Measurements from ENCODE around the gene AMH. TPM values are rescaled to one million over a fixed set of nuclear protein-coding genes. Genes with fewer than 3 reads are reported as not detected.

AMH gene
- total RNA-seq, 3 donors from 2014 or later (not counting 1 experiment from before 2014, with no cell fraction given), result 0.55 to 2.1 (median 0.88) TPM

DNA sequence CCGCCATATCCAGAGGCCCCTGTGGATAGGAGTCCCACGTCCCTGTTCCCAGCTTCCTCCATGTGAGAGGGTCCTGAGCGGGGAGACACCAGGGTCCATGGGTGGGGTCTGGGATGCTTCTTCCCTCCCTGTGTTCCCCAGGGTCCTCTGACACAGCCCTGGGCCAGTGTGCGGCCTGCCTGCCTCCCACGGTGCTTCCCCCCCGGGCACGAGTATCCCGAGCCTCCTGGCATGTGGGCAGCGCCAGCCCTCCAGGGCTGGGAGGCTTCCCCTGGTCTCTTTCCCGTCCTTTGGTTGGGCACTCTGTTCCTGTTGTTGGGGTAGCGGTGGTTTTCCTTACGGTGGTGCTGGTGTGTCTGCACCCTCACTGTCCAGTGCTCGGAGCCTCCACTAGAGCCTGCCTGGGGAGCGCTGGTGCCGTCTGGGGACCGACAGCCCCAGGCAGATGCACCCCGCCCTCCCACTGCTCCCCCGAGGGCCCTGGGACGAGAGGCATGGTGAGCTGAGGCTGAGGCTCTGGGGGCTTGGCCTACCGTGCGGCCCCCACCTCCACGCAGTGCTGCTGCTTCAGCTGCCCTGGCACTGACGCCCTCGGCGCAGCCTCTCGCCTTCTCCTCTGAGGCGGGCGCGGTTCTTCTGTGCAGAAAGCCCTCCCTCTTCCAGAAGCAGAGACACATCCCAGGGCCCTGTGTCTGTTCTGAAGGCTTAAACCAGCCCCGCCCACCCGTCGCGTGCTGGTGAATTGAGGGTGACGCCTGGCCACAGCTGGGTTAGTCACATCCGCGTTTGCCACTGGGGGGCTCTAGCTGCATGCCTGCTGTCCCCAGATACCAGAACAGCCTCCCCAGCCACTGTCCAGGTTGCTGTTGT lies 40.9 kb upstream of the AMH start:
- Mint-ChIP-seq H3K4me3 (no peak overlapping the region), H3K27me3 (ENCODE audit: low read depth in 2 of 2) (no peaks in the 10 kb centered on the region), H3K4me1 (peaks cover 0 to 12% of the 10 kb centered on the region in 2 donors), H3K9me3 (no peaks in the 10 kb centered on the region), H3K27ac (no peak overlapping the region), H3K36me3 (no peaks in the 10 kb centered on the region)
- DNase-seq, result peak in 1 of 2 donors; percentile 48
- ATAC-seq, result peak in 2 of 3 donors; percentile 61 to 77
- peaks cover 3% of the 10 kb centered on the region for H3K4me1 ChIP-seq (ENCODE audit: control insufficient read depth, insufficient read depth, low read length)
- 82% methylated on average over 36 of the region's 36 CpGs for WGBS (ENCODE audit: insufficient coverage)
- TF ChIP-seq, protein P1, sequence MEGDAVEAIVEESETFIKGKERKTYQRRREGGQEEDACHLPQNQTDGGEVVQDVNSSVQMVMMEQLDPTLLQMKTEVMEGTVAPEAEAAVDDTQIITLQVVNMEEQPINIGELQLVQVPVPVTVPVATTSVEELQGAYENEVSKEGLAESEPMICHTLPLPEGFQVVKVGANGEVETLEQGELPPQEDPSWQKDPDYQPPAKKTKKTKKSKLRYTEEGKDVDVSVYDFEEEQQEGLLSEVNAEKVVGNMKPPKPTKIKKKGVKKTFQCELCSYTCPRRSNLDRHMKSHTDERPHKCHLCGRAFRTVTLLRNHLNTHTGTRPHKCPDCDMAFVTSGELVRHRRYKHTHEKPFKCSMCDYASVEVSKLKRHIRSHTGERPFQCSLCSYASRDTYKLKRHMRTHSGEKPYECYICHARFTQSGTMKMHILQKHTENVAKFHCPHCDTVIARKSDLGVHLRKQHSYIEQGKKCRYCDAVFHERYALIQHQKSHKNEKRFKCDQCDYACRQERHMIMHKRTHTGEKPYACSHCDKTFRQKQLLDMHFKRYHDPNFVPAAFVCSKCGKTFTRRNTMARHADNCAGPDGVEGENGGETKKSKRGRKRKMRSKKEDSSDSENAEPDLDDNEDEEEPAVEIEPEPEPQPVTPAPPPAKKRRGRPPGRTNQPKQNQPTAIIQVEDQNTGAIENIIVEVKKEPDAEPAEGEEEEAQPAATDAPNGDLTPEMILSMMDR (IDR thresholded peaks at IDR 0.05), result no peak
- H3K27ac ChIP-seq (ENCODE audit: low read length), result no peak overlapping the region
- H3K4me3 ChIP-seq (ENCODE audit: low read length), result no peak overlapping the region
- no peaks in the 10 kb centered on the region for H3K27me3 ChIP-seq (ENCODE audit: control insufficient read depth, insufficient read depth, low read length)
- peaks cover 46% of the 10 kb centered on the region for H3K36me3 ChIP-seq (ENCODE audit: control insufficient read depth, insufficient read depth, low read length)
- no peaks in the 10 kb centered on the region for H3K9me3 ChIP-seq (ENCODE audit: control insufficient read depth, insufficient read depth, low read length)
- intact Hi-C loops (cut with micrococcal nuclease), result no loop called here

DNA sequence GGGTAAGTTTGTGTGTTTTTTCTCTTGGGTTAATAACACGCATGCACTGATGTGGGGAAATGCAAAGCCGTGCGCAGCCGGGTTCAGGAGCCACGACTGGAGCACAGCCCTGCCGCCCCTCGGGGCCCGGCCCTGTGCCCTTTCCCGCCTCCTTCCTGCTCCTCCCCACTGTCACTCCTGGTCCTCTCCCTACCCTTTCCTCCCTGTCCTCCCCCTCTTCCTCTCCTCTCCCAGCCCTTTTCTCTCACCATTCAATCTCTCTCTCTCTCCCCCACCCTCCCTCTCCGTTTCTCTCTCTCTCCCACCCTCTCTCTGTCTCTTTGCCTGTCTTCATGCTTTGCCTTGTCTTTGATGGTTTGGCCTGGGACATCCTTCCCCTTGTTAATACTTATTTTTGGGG lies 40.1 kb upstream of the AMH start:
- 95% methylated on average over 10 of the region's 10 CpGs for WGBS (ENCODE audit: insufficient coverage)
- Mint-ChIP-seq H3K36me3 (no peaks in the 10 kb centered on the region), H3K27ac (no peak overlapping the region), H3K4me1 (peaks cover 0 to 10% of the 10 kb centered on the region in 2 donors), H3K9me3 (no peaks in the 10 kb centered on the region), H3K4me3 (no peak overlapping the region), H3K27me3 (ENCODE audit: low read depth in 2 of 2) (no peaks in the 10 kb centered on the region)
- intact Hi-C loops (cut with micrococcal nuclease), result no loop called here
- ATAC-seq (no peak), DNase-seq (no peak)
- Histone ChIP-seq H3K4me1 (ENCODE audit: control insufficient read depth, insufficient read depth, low read length) (peaks cover 3% of the 10 kb centered on the region), H3K36me3 (ENCODE audit: control insufficient read depth, insufficient read depth, low read length) (peaks cover 50% of the 10 kb centered on the region), H3K9me3 (ENCODE audit: control insufficient read depth, insufficient read depth, low read length) (no peaks in the 10 kb centered on the region), H3K27me3 (ENCODE audit: control insufficient read depth, insufficient read depth, low read length) (no peaks in the 10 kb centered on the region), H3K4me3 (ENCODE audit: low read length) (no peak overlapping the region), H3K27ac (ENCODE audit: low read length) (no peak overlapping the region)
- TF ChIP-seq, protein P1 (IDR thresholded peaks at IDR 0.05), result no peak

DNA sequence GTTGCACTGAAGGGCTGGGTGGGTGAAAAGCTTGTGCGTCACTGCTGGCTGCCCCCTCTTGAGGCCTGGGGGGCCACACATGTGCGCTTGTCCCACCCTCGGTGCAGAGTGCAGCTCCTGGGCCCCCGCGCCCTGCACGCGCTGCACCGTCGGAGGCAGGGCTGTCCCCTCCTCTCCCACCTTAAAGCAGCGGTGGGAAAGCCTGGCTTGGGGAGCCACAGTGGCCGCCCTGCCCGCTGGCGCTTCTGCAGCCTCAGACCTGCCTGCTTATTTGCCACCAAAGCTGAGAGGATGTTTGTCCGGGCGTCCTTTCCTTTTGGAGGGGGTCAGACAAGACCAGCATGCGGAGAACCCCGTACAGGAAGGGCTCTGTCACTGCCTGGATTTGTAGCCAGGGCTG lies 39.7 kb upstream of the AMH start:
- no peak overlapping the region for H3K4me3 ChIP-seq (ENCODE audit: low read length)
- WGBS (ENCODE audit: insufficient coverage), result 97% methylated on average over 17 of the region's 17 CpGs
- H3K36me3 Mint-ChIP-seq, result no peaks in the 10 kb centered on the region
- no peak overlapping the region for H3K27ac ChIP-seq (ENCODE audit: low read length)
- no peak for DNase-seq
- H3K27me3 ChIP-seq (ENCODE audit: control insufficient read depth, insufficient read depth, low read length), result no peaks in the 10 kb centered on the region
- no peak for ATAC-seq
- intact Hi-C loops (cut with micrococcal nuclease), result no loop called here
- no peaks in the 10 kb centered on the region for H3K27me3 Mint-ChIP-seq (ENCODE audit: low read depth in 2 of 2)
- TF ChIP-seq, protein P1 (IDR thresholded peaks at IDR 0.05), result no peak
- H3K9me3 Mint-ChIP-seq, result no peaks in the 10 kb centered on the region
- H3K9me3 ChIP-seq (ENCODE audit: control insufficient read depth, insufficient read depth, low read length), result no peaks in the 10 kb centered on the region
- no peak overlapping the region for H3K4me3 Mint-ChIP-seq
- H3K4me1 Mint-ChIP-seq, result peaks cover 0 to 6% of the 10 kb centered on the region in 2 donors
- H3K36me3 ChIP-seq (ENCODE audit: control insufficient read depth, insufficient read depth, low read length), result peaks cover 48% of the 10 kb centered on the region
- peaks cover 3% of the 10 kb centered on the region for H3K4me1 ChIP-seq (ENCODE audit: control insufficient read depth, insufficient read depth, low read length)
- H3K27ac Mint-ChIP-seq, result no peak overlapping the region

Data from natural killer cell (primary cell).